Hematopoietic multipotent progenitor cell treated with erythropoietin and hydrocortisone succinate and interleukin-3 and kit ligand, for 4 days (in vitro differentiated cells): ENCODE data around the gene IFIT1.
"Not testable (repeated sequence)": the region's sequence is repeated elsewhere in the genome, so short reads cannot be mapped to it uniquely, and the experiment has no call there.

Experiments
- DNase-seq: peaks from one replicate; pipeline ENCODE4 v3.0.0-alpha.2; 2015

Gene IFIT1

GRCh38 chr10:89403043-89403442, 10.6 kb downstream of the IFIT1 start:
- no peak for DNase-seq

GRCh38 chr10:89404104-89405047, 12.0 kb downstream of the IFIT1 start:
- DNase-seq: peak; percentile 31

DNA sequence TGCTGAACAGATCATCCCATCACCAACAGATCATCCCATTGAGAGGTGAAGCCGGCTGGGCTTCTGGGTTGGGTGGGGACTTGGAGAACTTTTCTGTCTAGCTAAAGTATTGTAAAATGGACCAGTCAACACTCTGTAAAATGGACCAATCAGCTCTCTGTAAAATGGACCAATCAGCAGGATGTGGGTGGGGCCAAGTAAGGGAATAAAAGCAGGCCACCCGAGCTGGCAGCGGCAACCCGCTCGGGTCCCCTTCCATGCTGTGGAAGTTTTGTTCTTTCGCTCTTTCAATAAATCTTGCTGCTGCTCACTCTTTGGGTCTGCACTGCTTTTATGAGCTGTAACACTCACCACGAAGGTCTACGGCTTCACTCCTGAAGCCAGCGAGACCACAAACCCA, 13.8 kb downstream of the IFIT1 start:
- DNase-seq: not testable (repeated sequence)

DNA sequence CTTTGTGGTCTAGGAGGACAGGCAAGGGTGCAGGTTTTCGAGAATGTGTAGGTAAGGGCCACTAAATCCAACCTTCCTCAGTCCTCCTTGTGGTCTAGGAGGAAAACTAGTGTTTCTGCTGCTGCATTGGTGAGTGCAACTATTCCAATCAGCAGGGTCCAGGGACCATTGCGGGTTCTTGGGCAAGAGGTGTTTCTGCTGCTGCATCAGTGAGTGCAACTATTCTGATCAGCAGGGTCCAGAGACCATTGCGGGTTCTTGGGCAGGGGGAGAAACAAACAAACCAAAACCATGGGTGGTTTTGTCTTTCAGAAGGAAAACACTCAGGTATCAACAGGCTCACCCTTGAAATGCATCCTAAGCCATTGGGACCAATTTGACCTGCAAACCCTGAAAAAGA, 15.4 kb downstream of the IFIT1 start:
- not testable (repeated sequence) for DNase-seq

- not testable (repeated sequence) for DNase-seq
Observed at GRCh38 chr10:89409282-89409681, 16.9 kb downstream of the IFIT1 start.

GRCh38 chr10:89410551-89410950, 18.1 kb downstream of the IFIT1 start:
- DNase-seq: not testable (repeated sequence)

GRCh38 chr10:89411135-89411534, 18.7 kb downstream of the IFIT1 start:
- DNase-seq: not testable (repeated sequence)

DNA sequence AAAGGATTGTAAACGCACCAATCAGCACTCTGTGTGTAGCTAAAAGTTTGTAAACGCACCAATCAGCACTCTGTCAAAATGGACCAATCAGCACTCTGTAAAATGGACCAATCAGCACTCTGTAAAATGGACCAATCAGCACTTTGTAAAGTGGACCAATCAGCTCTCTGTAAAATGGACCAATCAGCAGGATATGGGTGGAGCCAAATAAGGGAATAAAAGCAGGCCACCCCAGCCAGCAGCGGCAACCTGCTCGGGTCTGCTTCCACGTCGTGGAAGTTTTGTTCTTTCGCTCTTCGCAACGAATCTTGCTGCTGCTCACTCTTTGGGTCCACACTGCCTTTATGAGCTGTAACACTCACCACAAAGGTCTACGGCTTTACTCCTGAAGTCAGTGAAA, 19.9 kb downstream of the IFIT1 start:
- not testable (repeated sequence) for DNase-seq

DNA sequence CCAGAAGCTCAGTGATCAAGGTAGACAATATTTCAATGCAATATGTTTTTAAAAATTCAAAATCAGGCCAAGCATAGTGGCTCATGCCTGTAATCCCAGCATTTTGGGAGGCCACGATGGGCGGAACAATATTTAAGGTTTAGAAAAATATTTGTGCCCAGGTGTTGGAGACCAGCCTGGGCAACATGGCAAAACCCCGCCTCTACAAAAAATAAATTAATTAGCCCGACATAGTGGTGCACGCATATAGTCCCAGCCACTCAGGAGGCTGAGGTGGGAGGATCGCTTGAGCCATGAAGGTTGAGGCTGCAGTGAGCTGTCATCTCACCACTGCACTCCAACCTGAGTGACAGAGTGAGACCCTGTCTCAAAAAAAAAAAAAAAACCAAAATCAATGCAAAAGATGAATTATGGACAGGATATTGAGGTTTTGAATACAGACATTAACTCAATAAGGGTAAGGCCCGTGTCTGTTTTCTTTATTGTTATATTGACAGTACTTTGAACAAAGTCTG, 21.0 kb downstream of the IFIT1 start:
- DNase-seq: no peak

- DNase-seq: peak; percentile 84
Observed at GRCh38 chr10:89414146-89414878, 21.9 kb downstream of the IFIT1 start, which contains the start of gene IFIT5. Gene IFIT5, plus strand, starts transcription at chr10:89414568. Its CDS starts 231 bp downstream, at chr10:89414799.

DNA sequence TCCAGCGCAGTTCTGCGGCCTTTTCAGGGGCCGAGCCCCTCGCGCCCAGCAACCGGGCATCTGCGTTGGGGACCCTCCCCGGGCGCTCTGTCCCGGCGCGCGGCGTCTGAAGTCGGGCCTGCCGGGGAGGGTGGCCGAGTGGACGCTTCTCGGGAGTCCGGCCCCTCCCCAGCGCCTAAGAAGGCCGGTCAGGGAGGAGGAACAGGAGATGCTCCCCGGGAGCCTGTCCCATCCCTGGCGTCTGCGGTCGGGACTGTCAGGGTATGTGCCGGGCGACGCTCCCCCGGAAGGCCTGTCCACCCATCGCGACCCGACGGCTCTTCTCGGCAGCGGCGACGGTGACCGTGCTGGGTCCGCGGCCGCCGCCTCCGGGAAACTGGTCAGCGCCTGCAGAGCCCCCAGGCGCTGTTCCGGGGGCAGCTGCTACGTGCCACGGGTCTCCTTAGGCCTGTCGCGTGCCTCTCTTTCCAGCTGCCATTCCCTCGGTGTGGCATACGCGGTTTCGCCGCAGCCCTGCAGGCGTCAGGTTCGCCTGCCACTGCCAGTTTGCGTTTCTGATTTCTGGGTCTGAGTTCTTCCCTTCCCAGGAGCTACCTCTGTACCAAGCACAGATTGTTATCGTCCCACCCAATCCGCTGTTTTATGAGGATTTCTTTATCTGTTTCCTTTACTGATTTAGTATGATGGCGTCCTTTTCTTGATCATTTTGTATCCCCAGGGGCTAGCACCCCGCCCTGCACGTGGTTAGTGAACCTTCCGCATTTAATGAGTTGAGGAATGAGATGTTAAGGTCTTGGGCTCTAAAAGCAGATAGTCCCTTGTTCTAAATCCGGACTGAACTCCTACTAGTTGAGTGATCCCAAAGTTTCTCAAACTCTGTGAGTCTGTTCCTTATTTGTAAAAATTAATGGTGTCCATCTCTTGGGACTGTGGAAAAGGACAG, 22.7 kb downstream of the IFIT1 start:
- DNase-seq: peak; percentile 56

DNA sequence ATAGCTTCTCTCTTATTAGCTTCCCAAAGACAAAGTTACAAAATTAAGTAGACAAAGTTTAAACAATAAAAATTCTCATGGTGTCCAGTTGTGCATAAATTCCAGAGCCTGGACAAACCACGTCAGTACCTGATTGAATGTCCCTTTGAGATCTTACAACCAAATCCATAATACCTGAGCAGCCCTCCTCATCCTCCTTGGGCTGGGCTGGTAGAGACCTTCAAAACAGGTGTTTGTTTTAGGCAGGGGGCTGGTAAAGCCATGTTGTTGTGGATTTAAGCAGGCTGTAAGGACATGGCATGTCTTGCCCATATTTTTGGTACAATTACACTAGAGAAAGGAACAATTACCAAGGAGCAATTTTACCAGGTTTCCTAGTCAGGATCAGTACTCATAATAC, 24.0 kb downstream of the IFIT1 start:
- no peak for DNase-seq

- DNase-seq: peak; percentile 66
Observed at GRCh38 chr10:89419548-89419947, 27.1 kb downstream of the IFIT1 start.

DNA sequence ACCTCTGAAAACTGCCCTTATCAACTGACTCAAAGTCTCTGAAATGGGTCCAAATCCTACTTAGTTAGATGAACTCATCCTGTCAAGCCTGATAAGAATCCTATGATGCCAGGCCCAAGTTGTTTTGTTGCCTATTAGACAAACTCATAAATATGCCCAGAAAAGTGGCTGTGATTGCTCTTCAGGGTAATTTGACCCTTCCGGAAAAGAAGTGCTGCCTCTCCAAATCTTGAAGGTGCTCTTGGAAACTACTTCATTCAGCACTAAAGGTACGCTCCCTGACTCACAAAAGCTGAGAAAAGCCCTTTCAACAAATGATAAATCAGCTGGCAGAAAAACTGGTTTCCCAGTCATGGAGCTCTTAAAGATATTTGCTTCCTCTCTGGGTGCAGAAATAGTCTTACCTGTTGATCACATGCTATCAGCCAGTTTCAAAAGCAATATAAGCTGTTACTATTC, 28.6 kb downstream of the IFIT1 start:
- no peak for DNase-seq

- DNase-seq: no peak
Observed at GRCh38 chr10:89425000-89425399, 32.6 kb downstream of the IFIT1 start.

GRCh38 chr10:89426230-89426868, 33.9 kb downstream of the IFIT1 start:
- peak; percentile 74 for DNase-seq

GRCh38 chr10:89427629-89428028, 35.2 kb downstream of the IFIT1 start:
- DNase-seq: no peak

GRCh38 chr10:89428877-89429276, 36.5 kb downstream of the IFIT1 start:
- no peak for DNase-seq

GRCh38 chr10:89431977-89432376, 39.6 kb downstream of the IFIT1 start:
- no peak for DNase-seq

- DNase-seq: no peak
Observed at GRCh38 chr10:89438525-89438924, 46.1 kb downstream of the IFIT1 start.

- DNase-seq: peak; percentile 36
Observed at GRCh38 chr10:89440226-89441009, 48.0 kb downstream of the IFIT1 start.
